Measurements from ENCODE around the gene LAMA5. TPM values are rescaled to one million over a fixed set of nuclear protein-coding genes. Genes with fewer than 3 reads are reported as not detected.

The LAMA5 gene
- total and polyA plus RNA-seq, 2 of the 8 experiments (the other 6 are each of a cell fraction or from before 2014, with no cell fraction given), result 34.4 to 225 TPM

DNA sequence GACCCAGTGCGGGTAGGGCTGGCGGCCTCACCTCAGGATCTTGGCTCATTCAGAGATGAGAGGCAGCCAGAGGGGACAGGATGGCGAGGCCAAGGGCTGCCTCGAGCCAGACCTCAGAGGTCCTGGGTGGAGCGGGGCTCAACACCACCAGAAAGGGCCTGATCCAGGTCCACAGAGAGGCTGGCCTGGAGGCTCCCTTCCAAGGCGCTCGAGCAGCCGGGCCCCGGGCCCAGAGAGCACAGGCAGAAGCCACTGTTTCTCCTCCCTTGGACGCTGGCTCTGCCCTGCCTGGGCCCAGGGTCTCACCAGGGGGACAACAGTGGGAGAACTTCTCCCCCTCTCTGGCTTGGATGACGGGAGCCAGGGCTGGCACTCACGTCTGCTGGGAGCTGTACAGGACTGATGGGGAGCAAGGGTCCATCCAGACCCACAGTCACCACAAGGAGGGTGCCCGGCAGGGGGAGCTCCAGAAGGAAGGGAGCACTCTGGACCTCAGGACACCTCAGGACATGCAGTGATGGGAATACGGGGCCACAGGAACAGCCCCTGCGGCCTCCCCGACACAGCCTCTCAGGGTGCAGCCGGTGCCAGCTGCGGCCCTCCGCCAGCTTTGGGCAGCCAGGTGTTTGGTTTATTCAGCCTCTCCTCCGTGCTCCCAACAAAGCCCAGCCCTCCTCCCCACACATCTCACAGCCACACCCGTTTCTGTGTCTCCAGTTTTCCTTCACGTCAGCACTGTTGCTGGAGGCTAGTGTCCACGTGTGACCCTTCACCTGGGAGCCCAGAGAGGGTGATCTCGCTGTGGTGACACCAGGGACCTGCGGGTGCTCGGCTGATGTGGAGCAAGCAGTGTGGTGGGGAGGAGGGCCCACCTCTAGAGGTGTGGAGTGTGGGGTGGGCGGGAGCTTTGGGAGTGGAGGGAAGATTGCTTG, 28.5 kb upstream of the LAMA5 start:
- Histone ChIP-seq H2BK120ac (replicated peaks; ENCODE audit: low read depth, low read length) (no peak overlapping the region), H3K18ac (ENCODE audit: extremely low read depth, low read length) (no peak overlapping the region), H3K56ac (replicated peaks; ENCODE audit: insufficient read length, low read depth, low read length) (no peak overlapping the region), H3K79me1 (ENCODE audit: low read depth, low read length) (no peaks in the 10 kb centered on the region; the same call in 1 of the 2 replicates), H4K91ac (replicated peaks; ENCODE audit: insufficient read length, low read length) (no peak overlapping the region), H2BK15ac (ENCODE audit: low read length) (0 out of 2 replicates have a peak overlapping the region, but pooled peaks have one; percentile 16), H3K27ac (ENCODE audit: low read depth, low read length) (no peak overlapping the region), H3K23me2 (ENCODE audit: low read depth, low read length) (peaks cover 6% of the 10 kb centered on the region; the same call in 1 of the 2 replicates), H4K20me1 (replicated peaks in 1 of 2; ENCODE audit: control insufficient read depth in 1 of 2, insufficient read depth in 2 of 2, low read length in 2 of 2) (peaks cover 0 to 8% of the 10 kb centered on the region in 2 experiments), H3K14ac (ENCODE audit: insufficient read length) (no peak overlapping the region), H2AFZ (ENCODE audit: low read length) (no peak overlapping the region), H3K79me2 (ENCODE audit: control insufficient read depth in 1 of 2, insufficient read depth in 2 of 2, low read length in 2 of 2) (no peaks in the 10 kb centered on the region), H4K8ac (ENCODE audit: extremely low read depth, insufficient read depth, low read length) (peak overlapping the region; percentile 51; the same call in 1 of the 2 replicates), H2BK5ac (ENCODE audit: low read depth, low read length) (no peak overlapping the region), H3K4ac (replicated peaks; ENCODE audit: insufficient read length, low read depth, low read length) (no peak overlapping the region), H3K27me3 (replicated peaks in 1 of 4; ENCODE audit: control insufficient read depth in 3 of 4, extremely low read depth in 1 of 4, insufficient read depth in 3 of 4, low read length in 3 of 4) (no peaks in the 10 kb centered on the region), H3K9me3 (ENCODE audit: insufficient read depth in 2 of 2, low read depth in 1 of 2, low read length in 1 of 2) (peaks cover 0 to 2% of the 10 kb centered on the region in 2 experiments; a peak in 1 of 4 replicates), H3K23ac (ENCODE audit: insufficient read length) (no peak overlapping the region), H3K4me1 (replicated peaks in 1 of 4; ENCODE audit: control insufficient read depth in 3 of 4, insufficient read depth in 4 of 4, low read length in 3 of 4) (no peaks in the 10 kb centered on the region), H3K4me3 (ENCODE audit: extremely low read depth in 1 of 4, insufficient read depth in 2 of 4, low read depth in 3 of 4, low read length in 4 of 4) (no peak overlapping the region), H3K9ac (replicated peaks in 1 of 4; ENCODE audit: extremely low read depth in 1 of 4, low read depth in 3 of 4, low read length in 3 of 4) (no peak overlapping the region), H3K36me3 (ENCODE audit: control insufficient read depth in 2 of 4, insufficient read depth in 4 of 4, low read length in 3 of 4) (peaks cover 0 to 6% (median 0%) of the 10 kb centered on the region in 4 experiments; a peak in 2 of 8 replicates), H2AK5ac (ENCODE audit: low read depth, low read length) (no peak overlapping the region), H4K5ac (ENCODE audit: insufficient read length, low read depth, low read length) (no peak overlapping the region), H2BK12ac (ENCODE audit: low read depth, low read length) (no peak overlapping the region), H2BK20ac (ENCODE audit: low read length) (no peak overlapping the region), H3K4me2 (ENCODE audit: insufficient read depth in 1 of 2, low read depth in 2 of 2, low read length in 2 of 2) (no peak overlapping the region)
- 90% methylated on average over 25 of the region's 27 CpGs; no CpG with 5 or more reads in 1 of the 2 experiments for WGBS, 2 experiments (ENCODE audit: extremely low coverage in 1 of 2, insufficient coverage in 1 of 2, insufficient read length in 1 of 2, insufficient replicate concordance in 2 of 2, low coverage in 1 of 2, low lambda C conversion rate in 2 of 2, missing lambda C conversion rate in 1 of 2)
- DNase-seq (ENCODE audit: low read depth in 1 of 2, low spot score in 2 of 2), result no peak
- ChIA-PET CTCF (ENCODE audit: partially characterized antibody) (interaction anchor here (0.6 to 9.6 kb wide), 11 partner anchors 7 to 531 kb away, joined by 3 to 103 read pairs (median 3); no protein-coding TSS in a partner anchor), POLR2A (ENCODE audit: partially characterized antibody) (interaction anchor here (0.6 to 3.2 kb wide), 6 partner anchors 8 to 947 kb away, joined by 3 to 18 read pairs (median 3); partner anchors contain the start of genes LAMA5 and RPS21)
- no peak for FAIRE-seq
- TF ChIP-seq JUND (IDR thresholded peaks at IDR 0.05; ENCODE audit: low read length) (no peak), RBBP5 (IDR thresholded peaks at IDR 0.05; ENCODE audit: borderline replicate concordance, low read depth, low read length) (no peak), BCL11A (IDR thresholded peaks at IDR 0.05; ENCODE audit: low read depth in 2 of 2, low read length in 2 of 2) (no peak), GABPA (IDR thresholded peaks at IDR 0.05; ENCODE audit: borderline replicate concordance, insufficient read depth, low read length) (no peak), RAD21 (IDR thresholded peaks at IDR 0.05 in 1 of 2, conservative IDR thresholded peaks at IDR 0.05 in 1 of 2; ENCODE audit: low read depth in 2 of 2, low read length in 2 of 2) (peak in 1 of 2 experiments; percentile 14; a peak in 1 of 4 replicates)
- TF ChIP-seq, protein P1, sequence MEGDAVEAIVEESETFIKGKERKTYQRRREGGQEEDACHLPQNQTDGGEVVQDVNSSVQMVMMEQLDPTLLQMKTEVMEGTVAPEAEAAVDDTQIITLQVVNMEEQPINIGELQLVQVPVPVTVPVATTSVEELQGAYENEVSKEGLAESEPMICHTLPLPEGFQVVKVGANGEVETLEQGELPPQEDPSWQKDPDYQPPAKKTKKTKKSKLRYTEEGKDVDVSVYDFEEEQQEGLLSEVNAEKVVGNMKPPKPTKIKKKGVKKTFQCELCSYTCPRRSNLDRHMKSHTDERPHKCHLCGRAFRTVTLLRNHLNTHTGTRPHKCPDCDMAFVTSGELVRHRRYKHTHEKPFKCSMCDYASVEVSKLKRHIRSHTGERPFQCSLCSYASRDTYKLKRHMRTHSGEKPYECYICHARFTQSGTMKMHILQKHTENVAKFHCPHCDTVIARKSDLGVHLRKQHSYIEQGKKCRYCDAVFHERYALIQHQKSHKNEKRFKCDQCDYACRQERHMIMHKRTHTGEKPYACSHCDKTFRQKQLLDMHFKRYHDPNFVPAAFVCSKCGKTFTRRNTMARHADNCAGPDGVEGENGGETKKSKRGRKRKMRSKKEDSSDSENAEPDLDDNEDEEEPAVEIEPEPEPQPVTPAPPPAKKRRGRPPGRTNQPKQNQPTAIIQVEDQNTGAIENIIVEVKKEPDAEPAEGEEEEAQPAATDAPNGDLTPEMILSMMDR (IDR thresholded peaks at IDR 0.05; ENCODE audit: control extremely low read depth in 1 of 3, insufficient read depth in 1 of 3, low read depth in 1 of 3, low read length in 3 of 3), result peak in 2 of 3 experiments; percentile 27 to 45; a peak in 3 of 4 replicates

Data from H1 (cell line).